IMR-90 (cell line): Measurements from ENCODE around the gene HACD4. TPM values are rescaled to one million over a fixed set of nuclear protein-coding genes. Genes with fewer than 3 reads are reported as not detected.

Source experiments
- ATAC-seq: fragments of 200-7000 bp; cut with Tn5 transposase; 2 replicates; pipeline ENCODE4 v1.9.1; 2020; ENCODE audit warnings: low read depth, mild to moderate bottlenecking, moderate library complexity
- BruUV-seq: library from RNA; stranded (reverse); fragments of 400-500 nt; replicated peaks from 2 replicates; lab custom pipeline; 2021; lab: Mats Ljungman, UMichigan
- CTCF ChIA-PET: fragments of 300-600 bp; formaldehyde crosslinking; extraction: SDS; loops from one replicate; lab custom pipeline; 2021; ENCODE audit warnings: antibody characterized with exemption; lab: Yijun Ruan, JAX
- POLR2A ChIA-PET: fragments of 300-600 bp; sonication (Branson Sonifier 250); formaldehyde crosslinking; loops from one replicate; lab custom pipeline; 2022; ENCODE audit warnings: antibody characterized with exemption; ENCODE audit not compliant: unreplicated experiment; lab: Charles Lee
- DNase-seq: peaks from one replicate; pipeline ENCODE4 v3.0.0; 2013
- H2AFZ ChIP-seq: replicated peaks from 2 replicates; pipeline ENCODE3; 2013; ENCODE audit warnings: low read length, mild to moderate bottlenecking; ENCODE audit not compliant: poor library complexity
- H2AK5ac ChIP-seq: 2 replicates; pipeline ENCODE4 v1.6.1; 2013; ENCODE audit warnings: low read depth, low read length, inconsistent platforms
- H2AK9ac ChIP-seq: replicated peaks from 2 replicates; pipeline ENCODE3; 2013; ENCODE audit warnings: mild to moderate bottlenecking, low read depth, low read length, moderate library complexity; ENCODE audit not compliant: poor library complexity
- H2BK120ac ChIP-seq: 2 replicates; pipeline ENCODE4 v1.6.1; 2013; ENCODE audit warnings: low read depth, low read length, inconsistent platforms
- H2BK15ac ChIP-seq: 3 replicates; pipeline ENCODE4 v1.6.1; 2013; ENCODE audit warnings: low read depth, low read length, inconsistent platforms
- H2BK20ac ChIP-seq: 2 replicates; pipeline ENCODE4 v1.6.1; 2013; ENCODE audit warnings: low read depth, mild to moderate bottlenecking, inconsistent platforms, low read length, moderate library complexity
- H2BK5ac ChIP-seq: 2 replicates; pipeline ENCODE4 v1.6.1; 2013; ENCODE audit warnings: mild to moderate bottlenecking, low read depth, low read length, inconsistent platforms; ENCODE audit not compliant: poor library complexity, severe bottlenecking
- H3K14ac ChIP-seq: replicated peaks from 2 replicates; pipeline ENCODE4 v1.6.1; 2013; ENCODE audit warnings: low read depth, low read length, inconsistent platforms
- H3K18ac ChIP-seq: 2 replicates; pipeline ENCODE4 v1.6.1; 2013; ENCODE audit warnings: low read depth, low read length, control low read depth
- H3K23ac ChIP-seq: 2 replicates; pipeline ENCODE4 v1.6.1; 2013; ENCODE audit warnings: low read depth, low read length, inconsistent platforms
- H3K27ac ChIP-seq: 2 replicates; pipeline ENCODE4 v1.5.1; 2013; ENCODE audit warnings: mild to moderate bottlenecking, control low read depth, low read length; ENCODE audit not compliant: insufficient read depth
- H3K27me3 ChIP-seq: 2 replicates; pipeline ENCODE4 v1.6.1; 2013; ENCODE audit warnings: low read length; ENCODE audit not compliant: control insufficient read depth, insufficient read depth
- H3K36me3 ChIP-seq: 2 replicates; pipeline ENCODE4 v1.6.1; 2013; ENCODE audit warnings: low read length, mixed read lengths; ENCODE audit not compliant: control insufficient read depth, insufficient read depth
- H3K4ac ChIP-seq: 2 replicates; pipeline ENCODE4 v1.6.1; 2013; ENCODE audit warnings: low read depth, low read length, inconsistent platforms
- H3K4me1 ChIP-seq: 2 replicates; pipeline ENCODE4 v1.6.1; 2013; ENCODE audit warnings: low read length, mixed read lengths; ENCODE audit not compliant: control insufficient read depth, insufficient read depth
- H3K4me2 ChIP-seq: 2 replicates; pipeline ENCODE4 v1.6.1; 2013; ENCODE audit warnings: low read depth, mild to moderate bottlenecking, control low read depth, low read length, moderate library complexity
- H3K4me3 ChIP-seq: 2 replicates; pipeline ENCODE4 v1.5.1; 2013; ENCODE audit warnings: low read depth, mild to moderate bottlenecking, control low read depth, low read length, moderate library complexity; ENCODE audit not compliant: insufficient read depth
- H3K56ac ChIP-seq: 2 replicates; pipeline ENCODE4 v1.6.1; 2013; ENCODE audit warnings: low read length, inconsistent platforms; ENCODE audit not compliant: insufficient read depth; ENCODE audit errors: extremely low read depth
- H3K79me1 ChIP-seq, 2 experiments: 2 replicates each; pipeline ENCODE4 v1.6.1; 2013; ENCODE audit warnings: low read length in 2 of 2, inconsistent platforms in 1 of 2, low read depth in 1 of 2
- H3K9ac ChIP-seq: 2 replicates; pipeline ENCODE4 v1.6.1; 2013; ENCODE audit warnings: low read depth, low read length, control low read depth
- H3K9me1 ChIP-seq: 2 replicates; pipeline ENCODE4 v1.6.1; 2013; ENCODE audit warnings: low read length, inconsistent platforms; ENCODE audit not compliant: insufficient read depth
- H3K9me3 ChIP-seq: 2 replicates; pipeline ENCODE4 v1.6.1; 2013; ENCODE audit warnings: low read length; ENCODE audit not compliant: control insufficient read depth, insufficient read depth
- H4K20me1 ChIP-seq: 2 replicates; pipeline ENCODE4 v1.6.1; 2013; ENCODE audit warnings: low read length, inconsistent platforms; ENCODE audit not compliant: insufficient read depth
- H4K5ac ChIP-seq: 2 replicates; pipeline ENCODE4 v1.6.1; 2013; ENCODE audit warnings: mild to moderate bottlenecking, low read depth, low read length, control low read depth
- H4K8ac ChIP-seq, 2 experiments: 2 replicates each; pipeline ENCODE4 v1.6.1; 2013; ENCODE audit warnings: low read depth in 2 of 2, low read length in 2 of 2, control low read depth in 1 of 2, inconsistent platforms in 1 of 2
- H4K91ac ChIP-seq: 2 replicates; pipeline ENCODE4 v1.6.1; 2013; ENCODE audit warnings: low read depth, low read length, inconsistent platforms; ENCODE audit not compliant: insufficient read depth
- BHLHE40 ChIP-seq: fragments of 150-350 bp; IDR thresholded peaks from 2 replicates; pipeline ENCODE4 v1.6.1; 2016; ENCODE audit warnings: mild to moderate bottlenecking, low read depth, low read length
- CEBPB ChIP-seq: IDR thresholded peaks from 2 replicates; pipeline ENCODE4 v1.6.1; 2012; ENCODE audit warnings: low read depth, low read length, improper control_type of control experiment
- CHD1 ChIP-seq: IDR thresholded peaks from 2 replicates; pipeline ENCODE4 v1.6.1; 2012; ENCODE audit warnings: low read depth, low read length, improper control_type of control experiment
- CTCF ChIP-seq: conservative IDR thresholded peaks from 2 replicates; pipeline ENCODE4 v1.5.1; 2012; ENCODE audit warnings: mild to moderate bottlenecking, low read depth, low read length, improper control_type of control experiment
- ELK1 ChIP-seq: fragments of 150-350 bp; IDR thresholded peaks from 2 replicates; pipeline ENCODE4 v1.6.1; 2016; ENCODE audit warnings: low read depth, mild to moderate bottlenecking, low read length, moderate library complexity, borderline replicate concordance
- FOS ChIP-seq: fragments of 150-350 bp; IDR thresholded peaks from 2 replicates; pipeline ENCODE4 v1.6.1; 2016; ENCODE audit warnings: low read depth, low read length
- MAFK ChIP-seq: IDR thresholded peaks from 2 replicates; pipeline ENCODE4 v1.6.1; 2012; ENCODE audit warnings: low read depth, low read length, improper control_type of control experiment
- MAZ ChIP-seq: IDR thresholded peaks from 2 replicates; pipeline ENCODE4 v1.6.1; 2012; ENCODE audit warnings: low read depth, mild to moderate bottlenecking, low read length, improper control_type of control experiment, moderate library complexity, borderline replicate concordance
- MXI1 ChIP-seq: IDR thresholded peaks from 2 replicates; pipeline ENCODE4 v1.6.1; 2012; ENCODE audit warnings: low read depth, mild to moderate bottlenecking, low read length, moderate library complexity, borderline replicate concordance
- NFE2L2 ChIP-seq: fragments of 150-350 bp; IDR thresholded peaks from 2 replicates; pipeline ENCODE4 v1.6.1; 2016; ENCODE audit warnings: low read depth, mild to moderate bottlenecking, low read length
- POLR2A ChIP-seq: IDR thresholded peaks from 2 replicates; pipeline ENCODE4 v1.6.1; 2012; ENCODE audit warnings: mild to moderate bottlenecking, low read depth, low read length
- RAD21 ChIP-seq: IDR thresholded peaks from 2 replicates; pipeline ENCODE4 v1.6.1; 2012; ENCODE audit warnings: low read length, improper control_type of control experiment
- RCOR1 ChIP-seq: IDR thresholded peaks from 2 replicates; pipeline ENCODE4 v1.6.1; 2012; ENCODE audit warnings: mild to moderate bottlenecking, low read length, improper control_type of control experiment; ENCODE audit not compliant: insufficient replicate concordance
- RFX5 ChIP-seq: IDR thresholded peaks from 2 replicates; pipeline ENCODE4 v1.8.0; 2012; ENCODE audit warnings: low read depth, mild to moderate bottlenecking, low read length, moderate library complexity
- SMC3 ChIP-seq: fragments of 150-350 bp; IDR thresholded peaks from 2 replicates; pipeline ENCODE4 v1.6.1; 2016; ENCODE audit warnings: low read depth, mild to moderate bottlenecking, antibody characterized with exemption, low read length, moderate library complexity
- USF2 ChIP-seq: fragments of 150-350 bp; IDR thresholded peaks from 2 replicates; pipeline ENCODE4 v1.6.1; 2017; ENCODE audit warnings: mild to moderate bottlenecking, antibody characterized with exemption, low read length, low read depth
- WGBS, 2 experiments: methylation state at CpG; one replicate each; pipeline versions ENCODE4 v1.1.5 to v1.1.7; 2013; ENCODE audit warnings: missing lambda C conversion rate in 2 of 2; ENCODE audit not compliant: insufficient read length in 1 of 2; ENCODE audit errors: extremely low coverage in 2 of 2; 5-methylcytosine and 5-hydroxymethylcytosine counted together
- dilution Hi-C: fragments of 300-500 bp; cut with HindIII; formaldehyde crosslinking; loops from one replicate; pipeline ENCODE4 v1.14.3; 2018; ENCODE audit warnings: low sequenced_read_pairs; ENCODE audit not compliant: unreplicated experiment
- in situ Hi-C: fragments of 300-500 bp; cut with MboI; formaldehyde crosslinking; loops from 3 replicates; pipeline ENCODE4 v1.14.3; 2019; ENCODE audit warnings: low sequenced_read_pairs, inconsistent platforms, mixed read lengths
- intact Hi-C: fragments of 100-400 bp; cut with micrococcal nuclease; formaldehyde crosslinking; loops from 2 replicates; pipeline ENCODE4 v1.10.0; 2022
- polyA plus RNA-seq, 3 experiments: library from polyadenylated mRNA; depleted of rRNA; stranded (reverse); fragments of >200 nt; gene quantifications; 2 replicates each; pipeline ENCODE4 v1.2.3, GENCODE V29; 2012; ENCODE audit warnings: low replicate concordance in 1 of 3
- total RNA-seq: library from RNA; depleted of rRNA; stranded (reverse); fragments of >200 nt; gene quantifications from 2 replicates; pipeline ENCODE4 v1.2.3, GENCODE V29; 2012

HACD4 gene
- total and polyA plus RNA-seq, 2 of the 4 experiments (the other 2 are of a cell fraction): 1.9 to 2.2 TPM

GRCh38 chr9:21031808-21032183 lies 356 bp upstream of the HACD4 start:
- ATAC-seq: no peak
- Histone ChIP-seq H3K4ac (peak overlapping the region; percentile 12; the same call in 1 of the 2 replicates), H2BK20ac (no peak overlapping the region), H3K18ac (peak overlapping the region; percentile 45; the same call in 1 of the 2 replicates), H3K9ac (peak overlapping the region; percentile 65), H2AFZ (peak overlapping the region; percentile 84), H3K23ac (no peak overlapping the region), H3K9me1 (peaks cover 10% of the 10 kb centered on the region; the same call in 1 of the 2 replicates), H4K8ac (peak overlapping the region in 1 of 2 experiments; percentile 81; a peak in 2 of 4 replicates), H3K4me2 (peak overlapping the region; percentile 77), H4K5ac (peak overlapping the region; percentile 27; the same call in 1 of the 2 replicates), H2BK5ac (no peak overlapping the region), H3K36me3 (no peaks in the 10 kb centered on the region), H2BK15ac (no peak overlapping the region), H3K79me1 (no peaks in the 10 kb centered on the region), H2AK9ac (peak overlapping the region; percentile 4), H3K14ac (0 out of 2 replicates have a peak overlapping the region, but pooled peaks have one; percentile 7), H3K27me3 (no peaks in the 10 kb centered on the region), H4K20me1 (no peaks in the 10 kb centered on the region), H3K4me3 (peak overlapping the region; percentile 33), H4K91ac (0 out of 2 replicates have a peak overlapping the region, but pooled peaks have one; percentile 10), H3K56ac (no peak overlapping the region), H2AK5ac (no peak overlapping the region), H2BK120ac (no peak overlapping the region), H3K9me3 (no peaks in the 10 kb centered on the region), H3K4me1 (peaks cover 7% of the 10 kb centered on the region), H3K27ac (no peak overlapping the region)
- 66% methylated on average over 12 of the region's 22 CpGs; no CpG with 5 or more reads in 1 of the 2 experiments for WGBS, 2 experiments
- intact Hi-C loops (no loop called here), dilution Hi-C loops (no loop called here), in situ Hi-C loops (no loop called here)
- no peak for DNase-seq
- no TSS peak for BruUV-seq
- POLR2A ChIA-PET: no interaction called here
- no peak for TF ChIP-seq RCOR1
- no peak for TF ChIP-seq MAFK
- TF ChIP-seq BHLHE40: no peak
- TF ChIP-seq CTCF: no peak
- TF ChIP-seq RFX5: no peak
- no peak for TF ChIP-seq ELK1
- no peak for TF ChIP-seq RAD21
- no peak for TF ChIP-seq MXI1
- no peak for TF ChIP-seq FOS
- no peak for TF ChIP-seq USF2
- TF ChIP-seq POLR2A: no peak
- TF ChIP-seq SMC3: no peak
- no peak for TF ChIP-seq NFE2L2
- TF ChIP-seq CEBPB: no peak
- no peak for TF ChIP-seq CHD1
- TF ChIP-seq MAZ: no peak
- CTCF ChIA-PET: no interaction called here
